HCT116 (cell line): ENCODE data around the gene CRHBP. TPM values are rescaled to one million over a fixed set of nuclear protein-coding genes. Genes with fewer than 3 reads are reported as not detected.

Experiments used
- ATAC-seq: fragments of 200-7000 bp; cut with Tn5 transposase; 2 replicates; pipeline ENCODE4 v1.9.1; 2020; ENCODE audit warnings: mild to moderate bottlenecking, moderate library complexity
- BruUV-seq: library from RNA; stranded (reverse); fragments of 400-500 nt; replicated peaks from 2 replicates; lab custom pipeline; 2021; lab: Mats Ljungman, UMichigan
- CTCF ChIA-PET: fragments of 300-600 bp; sonication (Branson Sonifier 250); formaldehyde crosslinking; loops from one replicate; lab custom pipeline; 2021; ENCODE audit warnings: antibody characterized with exemption; lab: Charles Lee
- POLR2A ChIA-PET: fragments of 300-600, 350-600 bp; sonication (Branson Sonifier 250); formaldehyde crosslinking; loops from one replicate; lab custom pipeline; 2021; ENCODE audit warnings: antibody characterized with exemption; lab: Charles Lee
- RAD21 ChIA-PET, 2 experiments: fragments of 300-600 bp; sonication (Branson Sonifier 250); formaldehyde crosslinking; loops; one replicate each; lab custom pipeline; 2023; ENCODE audit warnings: low total read pairs in 2 of 2; ENCODE audit not compliant: uncharacterized antibody in 2 of 2, unreplicated experiment in 2 of 2, low non-redundant PET in 1 of 2; lab: Charles Lee
- DNase-seq: peaks from one replicate; pipeline ENCODE4 v3.0.0-alpha.2; 2010; ENCODE audit warnings: low read depth, low spot score
- H2AFZ ChIP-seq: fragments of 200-600 bp; shearing (Covaris generic), sonication (generic); 2 replicates; pipeline ENCODE4 v1.6.1; 2017; ENCODE audit warnings: low read depth, mixed run types, mixed read lengths, antibody characterized with exemption, low read length; ENCODE audit not compliant: poor library complexity, severe bottlenecking
- H3K27ac ChIP-seq: 2 replicates; pipeline ENCODE4 v1.5.1; 2012; ENCODE audit warnings: low read depth, low read length
- H3K27me3 ChIP-seq: fragments of 200-600 bp; sonication (generic); 2 replicates; pipeline ENCODE4 v1.6.1; 2016; ENCODE audit warnings: mixed run types, low read length, mixed read lengths; ENCODE audit not compliant: insufficient read depth
- H3K36me3 ChIP-seq, 2 experiments: fragments of 200-500 bp in 1 of 2; fragments of 200-600 bp in 1 of 2; sonication (Bioruptor generic) in 1 of 2; sonication (generic) in 1 of 2; 2 replicates each; pipeline versions ENCODE4 v1.5.1 to v1.6.1; 2014 to 2016; ENCODE audit warnings: low read length in 2 of 2, inconsistent platforms in 1 of 2, mixed read lengths in 1 of 2, mixed run types in 1 of 2; ENCODE audit not compliant: insufficient read depth in 2 of 2, control insufficient read depth in 1 of 2
- H3K4me1 ChIP-seq, 2 experiments: fragments of 200-600 bp in 1 of 2; sonication (generic) in 1 of 2; 2 replicates each; pipeline versions ENCODE4 v1.5.1 to v1.6.1; 2012 to 2017; ENCODE audit warnings: low read length in 2 of 2, inconsistent platforms in 1 of 2, mild to moderate bottlenecking in 1 of 2, mixed read lengths in 1 of 2, mixed run types in 1 of 2, moderate library complexity in 1 of 2; ENCODE audit not compliant: insufficient read depth in 2 of 2, control insufficient read depth in 1 of 2
- H3K4me2 ChIP-seq: fragments of 200-600 bp; sonication (generic); 2 replicates; pipeline ENCODE4 v1.6.1; 2017; ENCODE audit warnings: mixed run types, low read length, mixed read lengths
- H3K4me3 ChIP-seq, 2 experiments: fragments of 200-600 bp in 1 of 2; sonication (generic) in 1 of 2; replicated peaks in 1 of 2; 2 replicates each; pipeline ENCODE4 v1.5.1; 2011 to 2016; ENCODE audit warnings: low read length in 2 of 2, control low read depth in 1 of 2, low read depth in 1 of 2, mild to moderate bottlenecking in 1 of 2, mixed read lengths in 1 of 2, mixed run types in 1 of 2
- H3K79me2 ChIP-seq: fragments of 200-600 bp; sonication (generic); 2 replicates; pipeline ENCODE4 v1.6.1; 2017; ENCODE audit warnings: mild to moderate bottlenecking, mixed run types, low read length, moderate library complexity, mixed read lengths; ENCODE audit not compliant: insufficient read depth
- H3K9ac ChIP-seq: fragments of 200-600 bp; sonication (generic); 2 replicates; pipeline ENCODE4 v1.6.1; 2016; ENCODE audit warnings: low read length, mixed read lengths
- H3K9me2 ChIP-seq: fragments of 200-600 bp; sonication (generic), shearing (Covaris generic); 2 replicates; pipeline ENCODE4 v1.6.1; 2017; ENCODE audit warnings: mixed run types, mild to moderate bottlenecking, moderate library complexity; ENCODE audit not compliant: insufficient read depth
- H3K9me3 ChIP-seq, 2 experiments: fragments of 200-500 bp in 1 of 2; fragments of 200-600 bp in 1 of 2; sonication (Bioruptor generic) in 1 of 2; sonication (generic) in 1 of 2; 2 replicates each; pipeline ENCODE4 v1.6.1; 2014 to 2017; ENCODE audit warnings: low read length in 2 of 2, mixed read lengths in 2 of 2, inconsistent platforms in 1 of 2, low read depth in 1 of 2, mild to moderate bottlenecking in 1 of 2, mixed run types in 1 of 2, moderate library complexity in 1 of 2; ENCODE audit not compliant: control insufficient read depth in 1 of 2, insufficient read depth in 1 of 2
- H4K20me1 ChIP-seq: fragments of 200-600 bp; sonication (generic), shearing (Covaris generic); 2 replicates; pipeline ENCODE4 v1.6.1; 2017; ENCODE audit warnings: mixed run types, mild to moderate bottlenecking, moderate library complexity; ENCODE audit not compliant: insufficient read depth
- ATF3 ChIP-seq: IDR thresholded peaks from 2 replicates; pipeline ENCODE4 v1.6.1; 2012
- CBX3 ChIP-seq: IDR thresholded peaks from 2 replicates; pipeline ENCODE4 v1.6.1; 2012; ENCODE audit warnings: low read depth
- EGR1 ChIP-seq: IDR thresholded peaks from 2 replicates; pipeline ENCODE4 v1.6.1; 2012; ENCODE audit warnings: low read depth
- EZH2 ChIP-seq: fragments of 200-600 bp; sonication (generic); IDR thresholded peaks from 2 replicates; pipeline ENCODE4 v1.6.1; 2017; ENCODE audit warnings: antibody characterized with exemption, mixed run types
- EZH2phosphoT487 ChIP-seq: fragments of 200-600 bp; IDR thresholded peaks from 2 replicates; pipeline ENCODE4 v1.6.1; 2018; ENCODE audit warnings: antibody characterized with exemption, borderline replicate concordance
- FOSL1 ChIP-seq: IDR thresholded peaks from 2 replicates; pipeline ENCODE4 v1.6.1; 2012; ENCODE audit warnings: low read depth
- MAX ChIP-seq: IDR thresholded peaks from 2 replicates; pipeline ENCODE4 v1.6.1; 2012
- REST ChIP-seq: IDR thresholded peaks from 2 replicates; pipeline ENCODE4 v1.6.1; 2012; ENCODE audit warnings: low read depth
- SP1 ChIP-seq: IDR thresholded peaks from 2 replicates; pipeline ENCODE4 v1.6.1; 2012; ENCODE audit warnings: low read depth
- TCF7L2 ChIP-seq: IDR thresholded peaks from 2 replicates; pipeline ENCODE4 v1.7.0; 2011; ENCODE audit warnings: borderline replicate concordance, inconsistent platforms; ENCODE audit not compliant: insufficient read depth, insufficient read length; ENCODE audit errors: extremely low read depth
- intact Hi-C: fragments of 100-400 bp; cut with micrococcal nuclease; formaldehyde crosslinking; loops from 2 replicates; pipeline ENCODE4 v1.10.0; 2022
- total RNA-seq: library from RNA; stranded (reverse); gene quantifications from one replicate; pipeline ENCODE4 v1.2.1, GENCODE V29; 2021; ENCODE audit not compliant: unreplicated experiment
- TF ChIP-seq, protein P1 (sequence below), 3 experiments: fragments of 200-600 bp in 1 of 3; sonication (generic) in 1 of 3; IDR thresholded peaks in 2 of 3; conservative IDR thresholded peaks in 1 of 3; 2 replicates each; pipeline ENCODE4 v1.5.1; 2012 to 2017; ENCODE audit warnings: low read depth in 2 of 3, low read length in 2 of 3, antibody characterized with exemption in 1 of 3, borderline replicate concordance in 1 of 3, control low read depth in 1 of 3, mild to moderate bottlenecking in 1 of 3, mixed read lengths in 1 of 3, mixed run types in 1 of 3, moderate library complexity in 1 of 3; ENCODE audit not compliant: insufficient read depth in 1 of 3

Gene CRHBP
- total RNA-seq, 1 experiment from 2014 or later = not detected

- no peak overlapping the region for H3K9ac ChIP-seq
- H3K4me1 ChIP-seq = peaks cover 2 to 5% of the 10 kb centered on the region in 2 experiments; a peak in 1 of 4 replicates
- H3K9me3 ChIP-seq = no peaks in the 10 kb centered on the region
- no peaks in the 10 kb centered on the region for H3K79me2 ChIP-seq
- no peaks in the 10 kb centered on the region for H3K9me2 ChIP-seq
- no peak for ATAC-seq
- H3K27ac ChIP-seq = no peak overlapping the region
- CTCF ChIA-PET = no interaction called here
- H3K4me3 ChIP-seq = no peak overlapping the region
- no peak overlapping the region for H2AFZ ChIP-seq
- no peaks in the 10 kb centered on the region for H4K20me1 ChIP-seq
- TF ChIP-seq, protein P1, sequence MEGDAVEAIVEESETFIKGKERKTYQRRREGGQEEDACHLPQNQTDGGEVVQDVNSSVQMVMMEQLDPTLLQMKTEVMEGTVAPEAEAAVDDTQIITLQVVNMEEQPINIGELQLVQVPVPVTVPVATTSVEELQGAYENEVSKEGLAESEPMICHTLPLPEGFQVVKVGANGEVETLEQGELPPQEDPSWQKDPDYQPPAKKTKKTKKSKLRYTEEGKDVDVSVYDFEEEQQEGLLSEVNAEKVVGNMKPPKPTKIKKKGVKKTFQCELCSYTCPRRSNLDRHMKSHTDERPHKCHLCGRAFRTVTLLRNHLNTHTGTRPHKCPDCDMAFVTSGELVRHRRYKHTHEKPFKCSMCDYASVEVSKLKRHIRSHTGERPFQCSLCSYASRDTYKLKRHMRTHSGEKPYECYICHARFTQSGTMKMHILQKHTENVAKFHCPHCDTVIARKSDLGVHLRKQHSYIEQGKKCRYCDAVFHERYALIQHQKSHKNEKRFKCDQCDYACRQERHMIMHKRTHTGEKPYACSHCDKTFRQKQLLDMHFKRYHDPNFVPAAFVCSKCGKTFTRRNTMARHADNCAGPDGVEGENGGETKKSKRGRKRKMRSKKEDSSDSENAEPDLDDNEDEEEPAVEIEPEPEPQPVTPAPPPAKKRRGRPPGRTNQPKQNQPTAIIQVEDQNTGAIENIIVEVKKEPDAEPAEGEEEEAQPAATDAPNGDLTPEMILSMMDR (IDR thresholded peaks at IDR 0.05 in 2 of 3, conservative IDR thresholded peaks at IDR 0.05 in 1 of 3; ENCODE audit: borderline replicate concordance in 1 of 3, insufficient read depth in 1 of 3, low read depth in 2 of 3, low read length in 2 of 3) = no peak
- TF ChIP-seq SP1 (no peak), MAX (no peak), TCF7L2 (no peak), EGR1 (no peak), CBX3 (no peak), FOSL1 (no peak), ATF3 (no peak), REST (no peak), EZH2 (no peak), EZH2phosphoT487 (no peak)
- TF ChIP-seq, all 23 proteins: peak for 0
- no peaks in the 10 kb centered on the region for H3K36me3 ChIP-seq
- no peaks in the 10 kb centered on the region for H3K27me3 ChIP-seq
- ChIA-PET RAD21 (no interaction called here), POLR2A (no interaction called here)
- no peak for DNase-seq
- intact Hi-C loops = loop anchor here (5.0 kb wide), 1 partner anchor 33 kb away; no protein-coding TSS in a partner anchor
- no peak overlapping the region for H3K4me2 ChIP-seq
- no TSS peak for BruUV-seq
Observed at GRCh38 chr5:76958991-76959767, 6.3 kb downstream of the CRHBP start.
